HepG2 (cell line): Measurements from ENCODE around the gene NFATC1. TPM values are rescaled to one million over a fixed set of nuclear protein-coding genes. Genes with fewer than 3 reads are reported as not detected.

ENCODE experiments used
- ATAC-seq: fragments of 200-7000 bp; cut with Tn5 transposase; 3 replicates; pipeline ENCODE4 v1.9.1; 2020; ENCODE audit warnings: mild to moderate bottlenecking, moderate library complexity
- BruUV-seq: library from RNA; stranded (reverse); fragments of 400-500 nt; replicated peaks from 2 replicates; lab custom pipeline; 2021; lab: Mats Ljungman, UMichigan
- CTCF ChIA-PET: fragments of 300-600 bp; formaldehyde crosslinking; extraction: SDS; loops from one replicate; lab custom pipeline; 2021; ENCODE audit warnings: low total read pairs, inconsistent platforms, low intra/inter-chr PET ratio; lab: Yijun Ruan, JAX
- POLR2A ChIA-PET: fragments of 350-600 bp; sonication (Branson Sonifier 250); formaldehyde crosslinking; loops from one replicate; lab custom pipeline; 2020; ENCODE audit warnings: antibody characterized with exemption, inconsistent platforms; lab: Yijun Ruan, JAX
- DNase-seq: peaks from one replicate; pipeline ENCODE4 v3.0.0-alpha.2; 2015; ENCODE audit warnings: low spot score
- FAIRE-seq: peaks from 3 replicates; lab custom pipeline; 2011; peaks lifted over from hg19 to GRCh38; lab: Jason Lieb, UNC
- H2AFZ ChIP-seq: one replicate; pipeline ENCODE4 v1.6.1; 2011; ENCODE audit warnings: low read length, inconsistent platforms
- H3K27ac ChIP-seq: fragments of 300-600 bp; 3 replicates; pipeline ENCODE4 v1.8.0; 2011; ENCODE audit warnings: mixed run types, mild to moderate bottlenecking, mixed read lengths, low read length, inconsistent platforms; ENCODE audit not compliant: insufficient read depth; ENCODE audit errors: extremely low read length
- H3K27me3 ChIP-seq, 2 experiments: fragments of 200-600 bp in 1 of 2; 2 replicates in 1 of 2; 3 replicates in 1 of 2; pipeline versions ENCODE4 v1.6.0 to v1.8.0; 2011; ENCODE audit warnings: low read length in 2 of 2, mild to moderate bottlenecking in 2 of 2, moderate library complexity in 2 of 2, inconsistent platforms in 1 of 2; ENCODE audit not compliant: insufficient read depth in 2 of 2, control insufficient read depth in 1 of 2
- H3K36me3 ChIP-seq, 2 experiments: fragments of 200-600 bp in 1 of 2; replicated peaks in 1 of 2; 2 replicates in 1 of 2; 3 replicates in 1 of 2; pipeline versions ENCODE4 v1.5.1 to v1.8.0; 2011; ENCODE audit warnings: low read length in 2 of 2, inconsistent platforms in 1 of 2; ENCODE audit not compliant: insufficient read depth in 2 of 2, control insufficient read depth in 1 of 2
- H3K4me1 ChIP-seq: 2 replicates; pipeline ENCODE4 v1.5.1; 2012; ENCODE audit warnings: low read length, inconsistent platforms; ENCODE audit not compliant: insufficient read depth
- H3K4me2 ChIP-seq: 2 replicates; pipeline ENCODE4 v1.6.0; 2011; ENCODE audit warnings: low read depth, low read length, inconsistent platforms
- H3K4me3 ChIP-seq, 3 experiments: fragments of 200-600 bp in 1 of 3; sonication (generic), shearing (Covaris generic) in 1 of 3; replicated peaks in 1 of 3; 2 replicates each; pipeline ENCODE4 v1.5.1; 2011 to 2016; ENCODE audit warnings: low read length in 3 of 3, inconsistent platforms in 2 of 3, low read depth in 2 of 3, mild to moderate bottlenecking in 2 of 3, control low read depth in 1 of 3, mixed read lengths in 1 of 3; ENCODE audit not compliant: insufficient read depth in 1 of 3
- H3K79me2 ChIP-seq: one replicate; pipeline ENCODE4 v1.6.1; 2011; ENCODE audit warnings: low read length, inconsistent platforms; ENCODE audit not compliant: insufficient read depth
- H3K9ac ChIP-seq: 2 replicates; pipeline ENCODE4 v1.6.0; 2011; ENCODE audit warnings: mild to moderate bottlenecking, low read depth, low read length, inconsistent platforms; ENCODE audit not compliant: insufficient read depth
- H3K9me3 ChIP-seq: 2 replicates; pipeline ENCODE4 v1.5.1; 2012; ENCODE audit warnings: mild to moderate bottlenecking, low read length
- H4K20me1 ChIP-seq: 2 replicates; pipeline ENCODE4 v1.6.0; 2011; ENCODE audit warnings: inconsistent platforms, mild to moderate bottlenecking, low read length, moderate library complexity; ENCODE audit not compliant: insufficient read depth
- BCL3 ChIP-seq: sonication (generic); formaldehyde crosslinking; IDR thresholded peaks from 2 replicates; pipeline ENCODE4 v1.5.1; 2020; ENCODE audit warnings: mild to moderate bottlenecking, missing genetic modification reagents, moderate library complexity
- BRF2 ChIP-seq: sonication (generic); formaldehyde crosslinking; IDR thresholded peaks from 2 replicates; pipeline ENCODE4 v1.8.1; 2022; ENCODE audit warnings: mild to moderate bottlenecking, missing genetic modification reagents
- DDIT3 ChIP-seq: sonication (generic); formaldehyde crosslinking; IDR thresholded peaks from 2 replicates; pipeline ENCODE4 v1.4.0; 2020; ENCODE audit warnings: mild to moderate bottlenecking, missing genetic modification reagents
- EEA1 ChIP-seq: sonication (generic); formaldehyde crosslinking; IDR thresholded peaks from 2 replicates; pipeline ENCODE4 v1.5.1; 2020; ENCODE audit warnings: mild to moderate bottlenecking, missing genetic modification reagents, borderline replicate concordance
- IKZF5 ChIP-seq: IDR thresholded peaks from 2 replicates; pipeline ENCODE4 v1.6.1; 2018; ENCODE audit warnings: missing genetic modification reagents, mild to moderate bottlenecking, missing compliant biosample characterization
- KDM4B ChIP-seq: sonication (generic); formaldehyde crosslinking; IDR thresholded peaks from 2 replicates; pipeline ENCODE4 v1.4.0; 2020; ENCODE audit warnings: missing genetic modification reagents
- PBX3 ChIP-seq: sonication (generic); formaldehyde crosslinking; IDR thresholded peaks from 2 replicates; pipeline ENCODE4 v1.8.1; 2023; ENCODE audit warnings: missing genetic modification reagents, inconsistent platforms, borderline replicate concordance
- RARG ChIP-seq: sonication (generic); formaldehyde crosslinking; IDR thresholded peaks from 2 replicates; pipeline ENCODE4 v1.4.0; 2020; ENCODE audit warnings: low read depth, mild to moderate bottlenecking, missing genetic modification reagents
- ZBTB43 ChIP-seq: sonication (generic); formaldehyde crosslinking; conservative IDR thresholded peaks from 2 replicates; pipeline ENCODE4 v1.4.0; 2020; ENCODE audit warnings: missing genetic modification reagents
- ZNF430 ChIP-seq: sonication (generic); formaldehyde crosslinking; IDR thresholded peaks from 2 replicates; pipeline ENCODE4 v1.9.0; 2021; ENCODE audit warnings: mild to moderate bottlenecking, missing genetic modification reagents
- ZNF512 ChIP-seq: sonication (generic); formaldehyde crosslinking; IDR thresholded peaks from 2 replicates; pipeline ENCODE4 v1.4.0; 2020; ENCODE audit warnings: mild to moderate bottlenecking, missing genetic modification reagents
- ZSCAN22 ChIP-seq: sonication (generic); formaldehyde crosslinking; IDR thresholded peaks from 2 replicates; pipeline ENCODE4 v1.4.0; 2020; ENCODE audit warnings: mild to moderate bottlenecking, missing genetic modification reagents
- WGBS: methylation state at CpG from one replicate; pipeline ENCODE4 v1.1.6; 2017; ENCODE audit warnings: low lambda C conversion rate; 5-methylcytosine and 5-hydroxymethylcytosine counted together
- in situ Hi-C: cut with HindIII; loops from 2 replicates; pipeline ENCODE4 v1.10.0; 2017; ENCODE audit warnings: low pct_unique_long_range_greater_than_20kb; ENCODE audit not compliant: extremely low pct_ligation_motif_present
- intact Hi-C: fragments of 100-400 bp; cut with micrococcal nuclease; formaldehyde crosslinking; loops from one replicate; pipeline ENCODE4 v1.10.0; 2022; ENCODE audit not compliant: unreplicated experiment
- polyA plus RNA-seq, 8 experiments: library from polyadenylated mRNA; depleted of rRNA in 3 of 8; stranded (reverse) in 7 of 8; unstranded in 1 of 8; fragments of >200 nt; fragmentation: Illumina TruSeq in 4 of 8; extraction: Trizol in 4 of 8; gene quantifications; 2 replicates each; pipeline versions ENCODE4 v1.2.1 to v1.2.3, GENCODE V29; 2011 to 2016; ENCODE audit warnings: low read depth in 4 of 8, missing spikeins in 1 of 8, mixed read lengths in 1 of 8; ENCODE audit not compliant: insufficient read depth in 1 of 8
- total RNA-seq, 5 experiments: library from RNA; depleted of rRNA; stranded (reverse); fragments of >200 nt; fragmentation: Illumina TruSeq; extraction: Trizol; gene quantifications; 2 replicates each; pipeline ENCODE4 v1.2.3, GENCODE V29; 2016; ENCODE audit warnings: low read depth in 1 of 5

The NFATC1 gene
- total and polyA plus RNA-seq, 2 of the 13 experiments (the other 11 are each of a cell fraction or from before 2014, with no cell fraction given): not detected

GRCh38 chr18:79413426-79413825 is 17.7 kb downstream of the NFATC1 start:
- TF ChIP-seq ZBTB43 (CRISPR knock-in tag) (no peak), DDIT3 (no peak), RARG (CRISPR knock-in tag) (no peak), BRF2 (CRISPR knock-in tag) (no peak), PBX3 (CRISPR knock-in tag) (no peak), ZNF512 (no peak), KDM4B (CRISPR knock-in tag) (no peak), IKZF5 (CRISPR knock-in tag) (no peak), ZNF430 (no peak), EEA1 (CRISPR knock-in tag) (no peak), BCL3 (no peak), ZSCAN22 (CRISPR knock-in tag) (no peak)
- no peaks in the 10 kb centered on the region for H3K9me3 ChIP-seq

More at GRCh38 chr18:79413426-79413825, 17.7 kb downstream of the NFATC1 start:
- Histone ChIP-seq H3K9ac (no peak overlapping the region), H3K4me1 (no peaks in the 10 kb centered on the region), H3K4me3 (no peak overlapping the region), H3K36me3 (no peaks in the 10 kb centered on the region), H4K20me1 (no peaks in the 10 kb centered on the region), H3K4me2 (no peak overlapping the region), H2AFZ (no peak overlapping the region), H3K79me2 (no peaks in the 10 kb centered on the region), H3K27ac (no peak overlapping the region), H3K27me3 (peaks cover 4 to 42% of the 10 kb centered on the region in 2 experiments; a peak in 4 of 5 replicates)
- in situ Hi-C loops: no loop called here
- FAIRE-seq (no peak), DNase-seq (no peak), ATAC-seq (no peak)
- 8% methylated on average over 5 of the region's 16 CpGs for WGBS
- ChIA-PET CTCF (no interaction called here), POLR2A (no interaction called here)
- intact Hi-C loops: no loop called here
- BruUV-seq: no TSS peak
